ENCODE measurements around the gene LRRTM4.

LRRTM4 gene

GRCh38 chr2:76977846-76978727, 544.1 kb downstream of the LRRTM4 start:
- no peak for DNase-seq

DNA sequence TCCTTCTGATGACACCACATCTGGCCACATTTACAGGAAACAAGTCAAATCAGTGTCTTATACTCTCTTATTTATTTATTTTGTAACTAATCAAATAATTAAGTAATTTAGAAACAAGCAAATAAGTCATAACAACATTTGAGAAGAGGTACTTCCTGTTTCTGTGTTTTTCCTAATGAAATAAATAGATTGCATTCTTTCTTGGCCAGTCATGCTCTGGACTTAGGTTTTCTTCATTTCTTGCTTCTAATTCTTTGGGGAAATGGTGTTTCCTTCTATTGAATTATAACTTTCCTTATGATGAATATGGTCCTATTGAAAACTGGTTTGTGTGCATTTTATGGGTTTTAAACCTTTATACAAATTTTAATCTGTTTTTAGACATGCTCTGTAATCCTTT, 546.4 kb downstream of the LRRTM4 start:
- no peak for DNase-seq

DNA sequence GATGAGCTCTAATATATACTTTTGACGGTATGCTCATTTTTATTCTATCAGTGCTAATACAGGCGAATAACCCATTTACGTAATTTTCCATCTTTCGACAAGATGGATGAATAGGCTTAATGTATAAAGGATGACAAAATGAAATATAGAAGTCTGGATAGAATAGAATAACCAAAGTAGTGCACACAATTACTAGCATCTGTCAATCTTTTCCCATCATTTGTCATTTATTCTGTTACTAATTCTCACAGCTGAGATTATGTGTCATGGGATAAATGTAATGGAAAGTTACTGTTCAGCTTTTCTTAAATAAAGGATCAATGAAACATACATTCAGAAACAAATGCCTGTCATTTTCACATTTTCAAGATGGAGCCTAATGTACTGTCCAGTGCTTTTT, 548.6 kb downstream of the LRRTM4 start:
- no peak for DNase-seq

GRCh38 chr2:76965772-76966171, 556.4 kb downstream of the LRRTM4 start:
- DNase-seq = no peak

GRCh38 chr2:76958749-76959148, 563.4 kb downstream of the LRRTM4 start:
- no peak for DNase-seq

GRCh38 chr2:76953733-76954347, 568.3 kb downstream of the LRRTM4 start:
- DNase-seq = no peak

- no peak for DNase-seq
These were observed 575.5 kb downstream of the LRRTM4 start for GRCh38 chr2:76946631-76947145.

DNA sequence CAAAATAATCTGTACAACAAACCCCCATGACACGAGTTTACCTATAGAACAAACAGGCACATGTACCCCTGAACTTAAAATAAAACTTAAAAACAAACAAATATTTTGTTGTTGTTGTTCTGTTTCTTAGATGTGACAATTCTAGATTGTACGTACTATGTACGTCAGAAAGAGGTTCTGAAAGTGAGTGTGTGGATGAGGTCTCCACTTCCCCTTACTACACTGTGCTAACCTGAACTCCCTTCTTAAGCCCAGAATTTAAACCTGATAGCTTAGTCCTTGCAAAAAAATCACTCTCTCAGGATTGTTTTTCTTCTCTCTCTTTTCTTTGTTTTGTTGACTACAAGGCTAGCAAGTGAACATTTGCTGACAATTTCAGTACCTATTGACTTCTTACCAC, 581.6 kb downstream of the LRRTM4 start:
- DNase-seq = no peak

DNA sequence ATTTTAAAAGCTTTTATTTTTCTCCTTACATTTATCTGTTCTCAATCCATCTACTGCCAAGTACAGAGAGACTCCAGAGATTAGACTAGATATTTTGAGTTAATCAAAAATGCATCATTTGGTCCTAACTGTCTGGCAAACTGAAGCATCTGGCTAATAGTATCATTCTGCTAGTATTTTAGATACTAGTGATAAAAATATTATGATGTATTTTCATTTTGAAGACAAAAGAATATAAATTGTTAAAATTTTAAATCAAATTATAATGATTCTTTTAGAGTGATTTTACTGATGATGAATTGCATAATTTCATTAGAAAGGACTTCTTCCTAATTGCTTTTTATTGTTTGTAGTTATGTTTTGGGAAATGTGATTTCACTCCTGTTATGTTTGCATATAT, 584.0 kb downstream of the LRRTM4 start:
- no peak for DNase-seq

DNA sequence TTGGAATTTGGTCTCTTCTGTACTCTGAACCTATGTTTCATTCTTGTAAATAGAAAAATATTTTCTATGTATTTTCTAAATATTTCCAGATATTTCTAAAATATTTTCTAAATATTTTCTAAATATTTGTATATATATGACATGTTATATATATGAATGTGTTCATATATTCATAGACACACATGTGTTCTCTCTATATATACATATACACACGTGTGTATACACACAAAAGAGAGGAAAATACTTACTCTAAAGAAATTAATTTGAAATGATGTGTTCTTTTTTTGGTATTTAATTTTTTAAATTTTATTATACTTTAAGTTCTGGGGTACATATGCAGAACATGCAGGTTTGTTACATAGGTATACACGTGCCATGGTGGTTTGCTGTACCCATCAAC, 589.6 kb downstream of the LRRTM4 start:
- DNase-seq = no peak

DNA sequence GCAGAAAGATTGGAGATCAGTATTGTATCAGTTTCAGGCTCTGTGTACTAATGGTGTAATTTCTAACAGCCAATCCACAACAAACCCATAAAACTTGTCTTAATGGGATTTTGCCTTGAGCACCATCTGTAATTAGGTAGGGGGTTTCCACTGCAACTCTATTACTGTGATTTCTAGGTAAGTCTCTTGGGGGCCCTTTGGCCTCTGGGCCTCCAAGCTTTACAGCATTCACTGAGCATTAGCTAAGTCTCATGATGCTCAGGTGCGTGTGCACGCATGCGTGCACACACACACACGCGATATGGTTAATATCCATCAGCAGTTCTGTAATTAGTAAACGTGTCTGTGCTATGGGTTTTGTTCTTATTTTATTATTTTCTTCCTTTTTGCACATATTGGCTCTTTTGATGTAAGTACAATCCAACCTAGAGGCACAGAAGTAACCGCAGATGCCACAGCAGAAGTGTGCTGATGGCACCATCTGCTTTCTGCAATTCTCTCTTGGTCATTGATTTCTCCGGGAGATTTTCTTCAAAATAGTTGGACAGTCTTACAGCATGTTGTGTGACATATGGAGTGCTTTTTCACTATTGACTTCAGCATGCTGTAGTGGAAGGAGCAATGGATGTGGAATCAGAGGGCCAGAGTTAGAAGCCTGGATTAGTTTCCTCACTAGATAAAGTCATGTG, 592.0 kb downstream of the LRRTM4 start:
- no peak for DNase-seq

DNA sequence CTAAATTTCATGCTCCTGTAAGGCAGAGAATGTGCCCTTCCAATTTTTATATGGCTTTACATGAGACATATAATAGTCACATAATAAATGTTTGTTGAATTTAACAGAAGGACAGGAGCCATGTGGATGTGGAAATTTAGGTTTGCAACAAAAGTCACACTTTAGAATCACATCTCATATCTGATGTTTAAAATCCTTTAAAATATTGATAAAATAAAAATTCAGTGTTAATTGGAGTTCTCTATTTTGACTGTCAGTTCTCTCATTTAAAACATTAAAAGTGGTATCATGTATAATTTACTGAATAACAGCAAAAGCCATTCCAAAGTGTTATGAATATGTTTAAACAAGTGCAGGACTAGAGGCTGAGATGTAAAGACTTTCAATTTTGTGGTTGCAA, 594.1 kb downstream of the LRRTM4 start:
- DNase-seq = no peak

DNA sequence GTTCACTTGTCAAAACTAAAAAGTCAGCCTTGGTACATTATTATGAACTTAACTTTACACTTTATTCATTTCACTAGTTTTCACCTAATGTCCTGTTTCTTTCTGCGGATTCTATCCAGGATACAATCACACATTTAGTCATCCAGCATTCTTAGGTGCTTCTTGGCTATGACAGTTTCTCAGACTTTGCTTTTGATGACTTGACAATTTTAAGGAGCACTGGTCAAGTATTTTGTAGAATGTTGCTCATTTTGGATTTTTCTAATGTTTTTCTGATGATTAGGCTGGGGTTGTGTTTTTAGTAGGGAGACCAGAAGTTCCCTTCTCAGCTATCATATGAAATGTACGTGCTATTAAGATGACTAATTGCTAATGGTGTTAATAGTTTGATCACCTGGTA, 601.2 kb downstream of the LRRTM4 start:
- no peak for DNase-seq

- no peak for DNase-seq
These were observed 626.7 kb downstream of the LRRTM4 start for GRCh38 chr2:76895469-76895868.

- DNase-seq = no peak
These were observed 651.6 kb downstream of the LRRTM4 start for GRCh38 chr2:76870581-76870980.

DNA sequence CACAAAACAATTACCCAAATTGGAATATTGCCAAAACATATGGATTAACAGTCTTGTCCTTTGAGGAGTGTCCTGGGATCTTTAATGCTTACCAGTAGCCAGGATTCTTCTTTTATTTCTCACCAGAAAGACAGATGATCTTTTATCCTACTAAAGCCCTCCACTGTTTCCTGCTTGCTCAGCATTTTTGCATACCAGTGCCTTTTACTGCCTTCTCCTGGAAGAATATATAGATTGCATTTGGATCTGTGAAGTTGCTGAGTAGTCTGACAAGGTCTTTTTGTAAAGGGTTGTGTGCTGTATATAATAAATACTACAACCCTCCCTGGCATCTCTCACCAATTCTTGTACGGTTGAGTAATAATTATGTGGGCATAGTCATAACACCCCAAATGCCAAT, 652.2 kb downstream of the LRRTM4 start:
- no peak for DNase-seq

DNA sequence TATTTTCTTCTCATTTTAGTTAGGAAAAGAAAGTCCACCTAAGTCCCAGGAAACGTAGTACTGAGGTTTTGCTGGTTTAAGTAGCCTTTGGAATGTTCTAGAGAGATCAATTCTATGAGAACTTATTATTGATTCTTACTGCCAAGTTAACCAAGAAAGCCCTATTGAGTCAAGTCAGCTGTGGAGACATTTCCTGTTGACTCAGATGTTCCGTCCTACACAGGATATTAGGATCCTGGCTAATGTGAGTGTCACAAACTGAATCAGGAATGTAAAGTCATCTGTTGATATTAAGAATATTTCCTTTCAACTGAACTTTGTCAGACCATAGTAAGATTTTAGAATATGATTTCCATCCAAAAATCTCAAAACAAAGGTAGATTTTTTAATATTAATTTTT, 654.3 kb downstream of the LRRTM4 start:
- DNase-seq = no peak

GRCh38 chr2:76866464-76866863, 655.7 kb downstream of the LRRTM4 start:
- no peak for DNase-seq

DNA sequence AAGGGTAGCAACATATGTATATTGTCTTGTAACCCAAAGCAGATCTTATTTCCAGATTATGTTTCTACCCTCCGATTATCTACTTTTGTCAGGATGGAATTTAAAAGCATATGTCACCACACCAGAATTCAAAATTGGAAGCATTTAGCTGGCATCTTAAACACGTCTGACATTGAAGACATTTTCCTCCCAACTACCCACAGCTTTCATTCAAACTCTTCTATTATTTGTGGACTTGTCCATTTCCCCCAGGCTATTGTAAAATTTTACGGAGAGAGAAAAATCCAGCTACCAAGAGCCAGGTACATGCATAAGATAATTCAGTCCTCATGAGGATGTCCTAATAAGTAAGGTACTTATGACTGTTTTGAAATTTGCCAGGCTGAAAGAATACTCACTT, 659.3 kb downstream of the LRRTM4 start:
- no peak for DNase-seq

GRCh38 chr2:76861708-76862107, 660.5 kb downstream of the LRRTM4 start:
- DNase-seq = no peak

DNA sequence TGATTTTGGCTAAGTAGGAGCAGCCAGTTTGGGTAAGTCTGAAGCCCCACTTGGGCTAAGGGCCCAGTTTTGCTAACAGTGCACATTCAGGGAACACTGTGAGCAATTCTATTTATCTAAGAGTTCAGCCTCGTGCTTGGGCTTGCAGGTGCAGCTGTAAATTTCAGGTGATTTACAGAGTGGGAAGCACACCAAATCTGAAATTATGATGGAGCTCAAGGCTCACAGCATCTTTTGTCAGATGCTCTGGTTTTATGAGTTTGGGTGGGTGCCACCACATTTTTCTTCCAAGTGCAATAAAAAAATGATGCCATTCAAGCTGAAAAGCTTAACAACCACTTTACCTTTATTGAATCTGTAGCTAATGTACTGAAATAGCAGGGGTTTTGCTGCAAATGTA, 671.2 kb downstream of the LRRTM4 start:
- no peak for DNase-seq

GRCh38 chr2:76849086-76849485, 673.1 kb downstream of the LRRTM4 start:
- no peak for DNase-seq

- DNase-seq = no peak
These were observed 682.4 kb downstream of the LRRTM4 start for GRCh38 chr2:76839826-76840225.

Measured in stimulated activated CD4-positive, alpha-beta T cell treated with anti-CD3 and anti-CD28 coated beads, Interleukin-15, amount 100 ng/mL, for 24 hours (primary cell).